ENCODE measurements around the gene SLC24A5. TPM values are rescaled to one million over a fixed set of nuclear protein-coding genes. Genes with fewer than 3 reads are reported as not detected.

Gene SLC24A5
- total RNA-seq = not detected

GRCh38 chr15:48120745-48121144 lies at the start of gene SLC24A5:
Gene SLC24A5, plus strand, starts transcription at chr15:48120990. Its CDS starts 55 bp downstream, at chr15:48121045.
- H3K27me3 ChIP-seq = no peaks in the 10 kb centered on the region
- TF ChIP-seq EP300 (IDR thresholded peaks at IDR 0.05; ENCODE audit: low read depth) (no peak), POLR2A (IDR thresholded peaks at IDR 0.05) (no peak), POLR2AphosphoS5 (IDR thresholded peaks at IDR 0.05) (no peak)
- TF ChIP-seq, protein P1, sequence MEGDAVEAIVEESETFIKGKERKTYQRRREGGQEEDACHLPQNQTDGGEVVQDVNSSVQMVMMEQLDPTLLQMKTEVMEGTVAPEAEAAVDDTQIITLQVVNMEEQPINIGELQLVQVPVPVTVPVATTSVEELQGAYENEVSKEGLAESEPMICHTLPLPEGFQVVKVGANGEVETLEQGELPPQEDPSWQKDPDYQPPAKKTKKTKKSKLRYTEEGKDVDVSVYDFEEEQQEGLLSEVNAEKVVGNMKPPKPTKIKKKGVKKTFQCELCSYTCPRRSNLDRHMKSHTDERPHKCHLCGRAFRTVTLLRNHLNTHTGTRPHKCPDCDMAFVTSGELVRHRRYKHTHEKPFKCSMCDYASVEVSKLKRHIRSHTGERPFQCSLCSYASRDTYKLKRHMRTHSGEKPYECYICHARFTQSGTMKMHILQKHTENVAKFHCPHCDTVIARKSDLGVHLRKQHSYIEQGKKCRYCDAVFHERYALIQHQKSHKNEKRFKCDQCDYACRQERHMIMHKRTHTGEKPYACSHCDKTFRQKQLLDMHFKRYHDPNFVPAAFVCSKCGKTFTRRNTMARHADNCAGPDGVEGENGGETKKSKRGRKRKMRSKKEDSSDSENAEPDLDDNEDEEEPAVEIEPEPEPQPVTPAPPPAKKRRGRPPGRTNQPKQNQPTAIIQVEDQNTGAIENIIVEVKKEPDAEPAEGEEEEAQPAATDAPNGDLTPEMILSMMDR (IDR thresholded peaks at IDR 0.05) = no peak
- no peaks in the 10 kb centered on the region for H3K9me3 ChIP-seq
- no peaks in the 10 kb centered on the region for H3K4me1 ChIP-seq
- DNase-seq = no peak
- no peak within 1 kb of the TSS for H3K27ac ChIP-seq
- no peak within 1 kb of the TSS for H3K4me3 ChIP-seq
- in situ Hi-C loops (cut with MboI; ENCODE audit: low pct_ligation_motif_present in 1 of 4, low pct_unique_long_range_greater_than_20kb in 1 of 4, low sequenced_read_pairs in 3 of 4) (no loop called here), intact Hi-C loops (cut with DNase I; ENCODE audit: low total_unique reads) (no loop called here)
- WGBS, 2 donors (ENCODE audit: low coverage in 1 of 2) = 79 to 89% methylated on average over 4 to 6 of the region's 6 CpGs
- no peaks in the 10 kb centered on the region for H3K36me3 ChIP-seq

DNA sequence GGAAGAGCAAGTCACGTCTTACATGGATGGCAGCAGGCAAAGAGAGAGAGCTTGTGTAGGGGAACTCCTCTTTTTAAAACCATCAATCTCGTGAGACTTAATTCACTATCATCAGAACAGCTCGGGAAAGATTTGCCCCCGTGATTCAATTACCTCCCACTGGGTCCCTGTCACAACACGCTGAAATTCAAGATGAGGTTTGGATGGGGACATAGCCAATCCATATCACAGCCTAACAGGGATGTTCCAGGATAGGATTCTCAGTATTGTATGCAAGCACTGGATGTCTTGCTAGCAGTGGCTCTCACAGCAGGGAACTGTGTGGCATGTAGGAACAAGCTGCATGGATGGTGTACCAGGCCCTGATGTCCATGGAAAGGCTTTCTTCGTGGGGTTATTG lies 47.8 kb upstream of the SLC24A5 start:
- in situ Hi-C loops (cut with MboI; ENCODE audit: low pct_ligation_motif_present in 1 of 4, low pct_unique_long_range_greater_than_20kb in 1 of 4, low sequenced_read_pairs in 3 of 4) (no loop called here), intact Hi-C loops (cut with DNase I; ENCODE audit: low total_unique reads) (no loop called here)
- Histone ChIP-seq H3K27me3 (no peaks in the 10 kb centered on the region), H3K27ac (no peak overlapping the region), H3K4me1 (no peaks in the 10 kb centered on the region), H3K4me3 (no peak overlapping the region), H3K36me3 (no peaks in the 10 kb centered on the region), H3K9me3 (no peaks in the 10 kb centered on the region)
- TF ChIP-seq EP300 (IDR thresholded peaks at IDR 0.05; ENCODE audit: low read depth) = no peak
- no peak for TF ChIP-seq POLR2A (IDR thresholded peaks at IDR 0.05)
- TF ChIP-seq POLR2AphosphoS5 (IDR thresholded peaks at IDR 0.05) = no peak
- TF ChIP-seq, protein P1 (IDR thresholded peaks at IDR 0.05) = no peak
- 81 to 88% methylated on average over 3 to 6 of the region's 6 CpGs for WGBS, 2 donors (ENCODE audit: low coverage in 1 of 2)
- no peak for DNase-seq

DNA sequence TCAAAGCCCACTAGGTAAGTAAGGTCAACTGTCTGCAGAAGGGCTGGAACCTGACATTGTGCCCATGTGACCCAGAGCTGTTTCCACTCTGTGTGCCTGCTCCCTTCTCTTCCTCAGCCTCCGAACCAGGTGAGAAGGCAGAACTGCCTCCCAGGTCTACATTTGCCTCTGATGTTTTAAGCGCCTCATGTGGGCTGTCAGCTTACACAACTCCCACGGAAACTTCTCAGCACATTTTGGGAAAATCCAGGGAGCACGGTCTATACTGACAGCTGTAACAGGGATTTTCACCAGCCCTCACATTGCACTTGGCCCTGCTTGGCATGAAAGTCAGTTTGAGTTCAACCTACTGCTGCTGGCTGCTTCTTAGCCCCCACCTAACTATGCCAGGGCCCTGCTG lies 46.9 kb upstream of the SLC24A5 start:
- H3K4me3 ChIP-seq = no peak overlapping the region
- intact Hi-C loops (cut with DNase I; ENCODE audit: low total_unique reads) (no loop called here), in situ Hi-C loops (cut with MboI; ENCODE audit: low pct_ligation_motif_present in 1 of 4, low pct_unique_long_range_greater_than_20kb in 1 of 4, low sequenced_read_pairs in 3 of 4) (no loop called here)
- no peak for DNase-seq
- no peaks in the 10 kb centered on the region for H3K4me1 ChIP-seq
- WGBS, 2 donors (ENCODE audit: low coverage in 1 of 2) = 80% methylated on average over 4 of the region's 4 CpGs; no CpG with 5 or more reads in 1 of the 2 donors
- H3K27ac ChIP-seq = no peak overlapping the region
- no peaks in the 10 kb centered on the region for H3K27me3 ChIP-seq
- TF ChIP-seq POLR2AphosphoS5 (IDR thresholded peaks at IDR 0.05) (no peak), POLR2A (IDR thresholded peaks at IDR 0.05) (no peak), EP300 (IDR thresholded peaks at IDR 0.05; ENCODE audit: low read depth) (no peak)
- TF ChIP-seq, protein P1 (IDR thresholded peaks at IDR 0.05) = no peak
- H3K36me3 ChIP-seq = no peaks in the 10 kb centered on the region
- no peaks in the 10 kb centered on the region for H3K9me3 ChIP-seq

GRCh38 chr15:48076454-48076853 lies 44.3 kb upstream of the SLC24A5 start:
- DNase-seq = no peak
- 63 to 64% methylated on average over 4 of the region's 4 CpGs for WGBS, 2 donors (ENCODE audit: low coverage in 1 of 2)
- Histone ChIP-seq H3K4me1 (no peaks in the 10 kb centered on the region), H3K36me3 (no peaks in the 10 kb centered on the region), H3K27ac (no peak overlapping the region), H3K27me3 (no peaks in the 10 kb centered on the region), H3K9me3 (no peaks in the 10 kb centered on the region), H3K4me3 (no peak overlapping the region)
- intact Hi-C loops (cut with DNase I; ENCODE audit: low total_unique reads) = no loop called here
- TF ChIP-seq EP300 (IDR thresholded peaks at IDR 0.05; ENCODE audit: low read depth) (no peak), POLR2A (IDR thresholded peaks at IDR 0.05) (no peak), POLR2AphosphoS5 (IDR thresholded peaks at IDR 0.05) (no peak)
- TF ChIP-seq, protein P1 (IDR thresholded peaks at IDR 0.05) = no peak
- in situ Hi-C loops (cut with MboI; ENCODE audit: low pct_ligation_motif_present in 1 of 4, low pct_unique_long_range_greater_than_20kb in 1 of 4, low sequenced_read_pairs in 3 of 4) = no loop called here

Measured in transverse colon (tissue), 4 donors.